ENCODE measurements around the gene PPP2R2C. TPM values are rescaled to one million over a fixed set of nuclear protein-coding genes. Genes with fewer than 3 reads are reported as not detected.

Gene PPP2R2C
- total and polyA plus RNA-seq, 10 of the 15 experiments (the other 5 are each of a cell fraction or from before 2014, with no cell fraction given) = 0.13 to 0.15 TPM; not detected in 8

DNA sequence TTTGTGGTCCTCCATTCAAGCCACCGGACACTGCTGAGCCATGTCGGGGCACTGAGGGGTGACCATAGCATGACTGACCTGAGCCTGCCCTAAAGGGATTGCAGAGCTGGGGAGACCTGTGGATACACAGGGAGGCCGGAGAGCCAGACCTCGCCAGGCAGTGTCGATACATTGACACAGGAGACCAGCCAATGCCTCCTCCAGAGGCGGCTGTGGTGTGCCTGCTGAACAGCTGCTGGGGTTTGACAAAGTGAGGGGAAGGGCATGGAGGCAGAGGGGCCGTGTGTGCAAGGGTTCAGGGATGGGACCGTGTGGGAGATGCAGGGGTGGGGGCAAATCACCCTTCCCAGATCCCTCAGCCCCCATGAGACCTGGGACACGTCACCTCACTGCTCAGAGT is 48.0 kb downstream of the PPP2R2C start (continued):
- TF ChIP-seq, protein P1, sequence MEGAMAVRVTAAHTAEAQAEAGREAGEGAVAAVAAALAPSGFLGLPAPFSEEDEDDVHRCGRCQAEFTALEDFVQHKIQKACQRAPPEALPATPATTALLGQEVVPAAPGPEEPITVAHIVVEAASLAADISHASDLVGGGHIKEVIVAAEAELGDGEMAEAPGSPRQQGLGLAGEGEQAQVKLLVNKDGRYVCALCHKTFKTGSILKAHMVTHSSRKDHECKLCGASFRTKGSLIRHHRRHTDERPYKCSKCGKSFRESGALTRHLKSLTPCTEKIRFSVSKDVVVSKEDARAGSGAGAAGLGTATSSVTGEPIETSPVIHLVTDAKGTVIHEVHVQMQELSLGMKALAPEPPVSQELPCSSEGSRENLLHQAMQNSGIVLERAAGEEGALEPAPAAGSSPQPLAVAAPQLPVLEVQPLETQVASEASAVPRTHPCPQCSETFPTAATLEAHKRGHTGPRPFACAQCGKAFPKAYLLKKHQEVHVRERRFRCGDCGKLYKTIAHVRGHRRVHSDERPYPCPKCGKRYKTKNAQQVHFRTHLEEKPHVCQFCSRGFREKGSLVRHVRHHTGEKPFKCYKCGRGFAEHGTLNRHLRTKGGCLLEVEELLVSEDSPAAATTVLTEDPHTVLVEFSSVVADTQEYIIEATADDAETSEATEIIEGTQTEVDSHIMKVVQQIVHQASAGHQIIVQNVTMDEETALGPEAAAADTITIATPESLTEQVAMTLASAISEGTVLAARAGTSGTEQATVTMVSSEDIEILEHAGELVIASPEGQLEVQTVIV (IDR thresholded peaks at IDR 0.05; ENCODE audit: borderline replicate concordance, partially characterized antibody) = no peak
- no peak for TF ChIP-seq POLR2AphosphoS2 (IDR thresholded peaks at IDR 0.05; ENCODE audit: low read depth, low read length)
- TF ChIP-seq EGR1 (IDR thresholded peaks at IDR 0.05; ENCODE audit: borderline replicate concordance in 1 of 2, low read depth in 2 of 2, low read length in 2 of 2) = no peak
- TF ChIP-seq, protein P2, sequence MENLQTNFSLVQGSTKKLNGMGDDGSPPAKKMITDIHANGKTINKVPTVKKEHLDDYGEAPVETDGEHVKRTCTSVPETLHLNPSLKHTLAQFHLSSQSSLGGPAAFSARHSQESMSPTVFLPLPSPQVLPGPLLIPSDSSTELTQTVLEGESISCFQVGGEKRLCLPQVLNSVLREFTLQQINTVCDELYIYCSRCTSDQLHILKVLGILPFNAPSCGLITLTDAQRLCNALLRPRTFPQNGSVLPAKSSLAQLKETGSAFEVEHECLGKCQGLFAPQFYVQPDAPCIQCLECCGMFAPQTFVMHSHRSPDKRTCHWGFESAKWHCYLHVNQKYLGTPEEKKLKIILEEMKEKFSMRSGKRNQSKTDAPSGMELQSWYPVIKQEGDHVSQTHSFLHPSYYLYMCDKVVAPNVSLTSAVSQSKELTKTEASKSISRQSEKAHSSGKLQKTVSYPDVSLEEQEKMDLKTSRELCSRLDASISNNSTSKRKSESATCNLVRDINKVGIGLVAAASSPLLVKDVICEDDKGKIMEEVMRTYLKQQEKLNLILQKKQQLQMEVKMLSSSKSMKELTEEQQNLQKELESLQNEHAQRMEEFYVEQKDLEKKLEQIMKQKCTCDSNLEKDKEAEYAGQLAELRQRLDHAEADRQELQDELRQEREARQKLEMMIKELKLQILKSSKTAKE (IDR thresholded peaks at IDR 0.05; ENCODE audit: low read depth, poor library complexity, severe bottlenecking) = no peak
- no peak for TF ChIP-seq ZNF622 (IDR thresholded peaks at IDR 0.05)

GRCh38 chr4:6423575-6423974 is 48.8 kb downstream of the PPP2R2C start:
- no peaks in the 10 kb centered on the region; the same call in 2 of the 3 replicates for H3K9me3 ChIP-seq (replicated peaks; ENCODE audit: control insufficient read depth, insufficient read depth, low read length)
- H3K4me1 ChIP-seq (ENCODE audit: control insufficient read depth, insufficient read depth, low read length) = peaks cover 18% of the 10 kb centered on the region
- POLR2A ChIA-PET = interaction anchor here (1.0 kb wide), 1 partner anchor 242 kb away, joined by 3 read pairs; no protein-coding TSS in a partner anchor
- H3K27ac ChIP-seq (ENCODE audit: control insufficient read depth, insufficient read depth) = no peak overlapping the region
- no peaks in the 10 kb centered on the region for H3K27me3 ChIP-seq (replicated peaks in 1 of 2; ENCODE audit: control insufficient read depth in 2 of 2, insufficient read depth in 2 of 2, low read length in 1 of 2)
- peak; percentile 98 for ATAC-seq
- 20% methylated on average over 2 of the region's 2 CpGs for whole genome bisulfite sequencing (ENCODE audit: insufficient coverage, insufficient replicate concordance, low lambda C conversion rate, missing lambda C conversion rate)
- H2AFZ ChIP-seq (ENCODE audit: control insufficient read depth, low read depth, low read length) = no peak overlapping the region
- H3K36me3 ChIP-seq (ENCODE audit: control insufficient read depth in 2 of 2, insufficient read depth in 2 of 2, low read length in 1 of 2) = no peaks in the 10 kb centered on the region
- peak; percentile 49 for DNase-seq (ENCODE audit: low read depth, low spot score)
- peak; percentile 94 for FAIRE-seq
- intact Hi-C loops (cut with micrococcal nuclease; ENCODE audit: unreplicated experiment) = no loop called here
- peak overlapping the region; percentile 30; the same call in 1 of the 2 replicates for H3K4me2 ChIP-seq (ENCODE audit: control insufficient read depth, insufficient read depth)
- no TSS peak for BruUV-seq (replicated peaks)
- RAD21 ChIA-PET (ENCODE audit: unreplicated experiment) = interaction anchor here (1.0 kb wide), 1 partner anchor 80 kb away, joined by 4 read pairs; no protein-coding TSS in a partner anchor
- no peak overlapping the region for H3K9ac ChIP-seq (ENCODE audit: control insufficient read depth, insufficient read depth, low read length)
- no peaks in the 10 kb centered on the region for H3K79me2 ChIP-seq (ENCODE audit: control insufficient read depth, insufficient read depth, low read length)
- H4K20me1 ChIP-seq (ENCODE audit: control insufficient read depth, insufficient read depth) = no peaks in the 10 kb centered on the region
- CTCF ChIA-PET = interaction anchor here (0.7 to 1.2 kb wide), 5 partner anchors 9 to 403 kb away, joined by 3 to 4 read pairs (median 3); no protein-coding TSS in a partner anchor
- in situ Hi-C loops (cut with MboI) = no loop called here
- SMC1A ChIA-PET (ENCODE audit: uncharacterized antibody, unreplicated experiment) = no interaction called here
- H3K4me3 ChIP-seq = no peak overlapping the region
- no peak for TF ChIP-seq SMC3 (IDR thresholded peaks at IDR 0.05; ENCODE audit: borderline replicate concordance, low read length)
- TF ChIP-seq, protein P3, sequence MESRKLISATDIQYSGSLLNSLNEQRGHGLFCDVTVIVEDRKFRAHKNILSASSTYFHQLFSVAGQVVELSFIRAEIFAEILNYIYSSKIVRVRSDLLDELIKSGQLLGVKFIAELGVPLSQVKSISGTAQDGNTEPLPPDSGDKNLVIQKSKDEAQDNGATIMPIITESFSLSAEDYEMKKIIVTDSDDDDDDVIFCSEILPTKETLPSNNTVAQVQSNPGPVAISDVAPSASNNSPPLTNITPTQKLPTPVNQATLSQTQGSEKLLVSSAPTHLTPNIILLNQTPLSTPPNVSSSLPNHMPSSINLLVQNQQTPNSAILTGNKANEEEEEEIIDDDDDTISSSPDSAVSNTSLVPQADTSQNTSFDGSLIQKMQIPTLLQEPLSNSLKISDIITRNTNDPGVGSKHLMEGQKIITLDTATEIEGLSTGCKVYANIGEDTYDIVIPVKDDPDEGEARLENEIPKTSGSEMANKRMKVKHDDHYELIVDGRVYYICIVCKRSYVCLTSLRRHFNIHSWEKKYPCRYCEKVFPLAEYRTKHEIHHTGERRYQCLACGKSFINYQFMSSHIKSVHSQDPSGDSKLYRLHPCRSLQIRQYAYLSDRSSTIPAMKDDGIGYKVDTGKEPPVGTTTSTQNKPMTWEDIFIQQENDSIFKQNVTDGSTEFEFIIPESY (IDR thresholded peaks at IDR 0.05) = no peak
- TF ChIP-seq IKZF1 (conservative IDR thresholded peaks at IDR 0.05) = peak; percentile 50
- no peak for TF ChIP-seq NFYB (IDR thresholded peaks at IDR 0.05; ENCODE audit: insufficient read depth, low read depth, low read length)
- peak; percentile 55; the same call in 1 of the 2 replicates for TF ChIP-seq NBN (IDR thresholded peaks at IDR 0.05)
- TF ChIP-seq MEF2B (IDR thresholded peaks at IDR 0.05; ENCODE audit: partially characterized antibody, poor library complexity, severe bottlenecking) = no peak
- no peak for TF ChIP-seq ZNF24 (IDR thresholded peaks at IDR 0.05)
- no peak for TF ChIP-seq HDAC2 (IDR thresholded peaks at IDR 0.05)
- no peak for TF ChIP-seq BCL3 (IDR thresholded peaks at IDR 0.05; ENCODE audit: borderline replicate concordance, insufficient read depth, low read depth, low read length, poor library complexity, severe bottlenecking)
- TF ChIP-seq ZSCAN29 (IDR thresholded peaks at IDR 0.05) = no peak

All from GM12878 (cell line).